Stimulated activated CD4-positive, alpha-beta T cell treated with anti-CD3 and anti-CD28 coated beads, Interleukin-12 subunit alpha, Interleukin-12 subunit beta, amount 100 ng/mL, for 4 hours (primary cell): Measurements from ENCODE around the gene SLC26A9.

Source experiments
- DNase-seq: peaks from one replicate; pipeline ENCODE4 v3.0.0-alpha.2; 2020

Gene SLC26A9, protein sequence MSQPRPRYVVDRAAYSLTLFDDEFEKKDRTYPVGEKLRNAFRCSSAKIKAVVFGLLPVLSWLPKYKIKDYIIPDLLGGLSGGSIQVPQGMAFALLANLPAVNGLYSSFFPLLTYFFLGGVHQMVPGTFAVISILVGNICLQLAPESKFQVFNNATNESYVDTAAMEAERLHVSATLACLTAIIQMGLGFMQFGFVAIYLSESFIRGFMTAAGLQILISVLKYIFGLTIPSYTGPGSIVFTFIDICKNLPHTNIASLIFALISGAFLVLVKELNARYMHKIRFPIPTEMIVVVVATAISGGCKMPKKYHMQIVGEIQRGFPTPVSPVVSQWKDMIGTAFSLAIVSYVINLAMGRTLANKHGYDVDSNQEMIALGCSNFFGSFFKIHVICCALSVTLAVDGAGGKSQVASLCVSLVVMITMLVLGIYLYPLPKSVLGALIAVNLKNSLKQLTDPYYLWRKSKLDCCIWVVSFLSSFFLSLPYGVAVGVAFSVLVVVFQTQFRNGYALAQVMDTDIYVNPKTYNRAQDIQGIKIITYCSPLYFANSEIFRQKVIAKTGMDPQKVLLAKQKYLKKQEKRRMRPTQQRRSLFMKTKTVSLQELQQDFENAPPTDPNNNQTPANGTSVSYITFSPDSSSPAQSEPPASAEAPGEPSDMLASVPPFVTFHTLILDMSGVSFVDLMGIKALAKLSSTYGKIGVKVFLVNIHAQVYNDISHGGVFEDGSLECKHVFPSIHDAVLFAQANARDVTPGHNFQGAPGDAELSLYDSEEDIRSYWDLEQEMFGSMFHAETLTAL

DNA sequence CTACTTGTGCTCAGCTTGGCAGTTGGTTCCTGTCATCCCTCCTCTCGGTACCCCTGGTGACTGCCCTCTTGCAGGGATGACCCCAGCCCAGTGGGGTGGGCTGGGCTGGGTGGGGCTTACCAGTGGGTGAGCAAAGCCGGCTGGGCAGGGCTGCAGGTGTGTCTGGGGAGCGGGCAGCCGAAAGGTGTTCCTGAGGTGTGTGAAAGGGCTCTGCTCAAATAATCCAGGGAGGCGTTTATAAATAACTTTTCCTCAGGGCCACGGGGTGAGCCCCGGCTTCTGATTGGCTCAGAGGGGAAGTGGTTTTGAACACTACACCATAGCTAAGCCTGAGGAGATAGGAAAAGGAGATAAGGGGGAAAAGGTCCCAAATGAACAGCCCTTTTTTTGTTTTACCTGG is at the start of gene SLC26A9:
TSS of gene SLC26A9 (minus strand) at position 212 of the 400 bp plus-strand sequence. CDS start 7,636 bp downstream, outside the sequence.
- no peak for DNase-seq

DNA sequence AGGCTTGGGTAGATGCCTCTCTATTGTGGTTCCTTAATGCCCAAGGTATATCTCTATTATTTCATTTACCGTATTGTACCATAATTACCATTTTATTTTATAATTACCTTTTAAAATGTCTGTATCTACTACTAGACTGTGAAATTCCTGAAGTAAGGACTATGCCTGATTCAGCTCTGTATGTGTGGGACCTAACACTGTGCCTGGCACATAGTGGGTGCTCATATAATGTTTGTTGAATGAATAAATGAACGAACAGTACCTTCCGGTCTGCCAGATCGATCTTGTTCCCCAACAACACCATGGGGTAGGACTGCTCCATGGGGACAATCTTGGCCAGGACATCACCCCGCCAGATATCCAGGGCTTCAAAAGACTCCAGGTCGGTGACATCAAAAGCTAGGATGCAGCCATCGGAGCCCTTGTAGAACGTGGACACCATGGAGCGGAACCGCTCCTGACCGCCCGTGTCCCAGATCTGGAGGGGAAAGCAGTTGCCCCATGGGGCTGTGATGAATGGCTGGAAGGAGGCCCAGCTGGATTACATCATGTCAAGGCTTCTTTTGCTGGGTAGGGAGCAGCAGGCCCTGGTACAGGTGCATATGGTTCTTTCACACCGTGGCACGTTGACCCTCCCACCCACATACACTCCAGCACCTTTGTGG is 49.1 kb upstream of the SLC26A9 start:
- no peak for DNase-seq

GRCh38 chr1:205991237-205991636 is 48.0 kb upstream of the SLC26A9 start:
- DNase-seq: no peak

GRCh38 chr1:205990226-205990625 is 47.0 kb upstream of the SLC26A9 start:
- DNase-seq: no peak

GRCh38 chr1:205989786-205990185 is 46.5 kb upstream of the SLC26A9 start:
- DNase-seq: no peak

GRCh38 chr1:205988585-205988995 is 45.3 kb upstream of the SLC26A9 start:
- no peak for DNase-seq

GRCh38 chr1:205986861-205987260 is 43.6 kb upstream of the SLC26A9 start:
- DNase-seq: no peak

DNA sequence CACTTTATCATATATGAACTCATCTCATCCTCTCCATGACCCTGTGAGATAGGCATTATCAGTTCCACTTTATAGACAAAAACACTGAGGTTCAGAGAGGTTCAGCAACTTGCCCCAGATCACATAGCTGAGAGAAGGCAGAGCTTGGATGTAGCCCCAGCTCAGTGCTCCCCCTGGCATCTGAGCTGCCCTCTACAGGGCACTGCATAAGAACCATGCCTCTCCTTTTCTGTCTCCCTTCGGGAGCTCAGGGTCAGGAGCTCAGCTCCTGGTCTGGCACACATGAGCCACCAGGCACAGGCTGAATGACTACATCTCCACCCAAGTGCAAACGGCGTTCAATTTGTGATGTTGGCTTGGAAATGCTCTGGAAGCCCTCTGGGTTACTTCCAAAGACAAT is 43.0 kb upstream of the SLC26A9 start:
- DNase-seq: no peak

DNA sequence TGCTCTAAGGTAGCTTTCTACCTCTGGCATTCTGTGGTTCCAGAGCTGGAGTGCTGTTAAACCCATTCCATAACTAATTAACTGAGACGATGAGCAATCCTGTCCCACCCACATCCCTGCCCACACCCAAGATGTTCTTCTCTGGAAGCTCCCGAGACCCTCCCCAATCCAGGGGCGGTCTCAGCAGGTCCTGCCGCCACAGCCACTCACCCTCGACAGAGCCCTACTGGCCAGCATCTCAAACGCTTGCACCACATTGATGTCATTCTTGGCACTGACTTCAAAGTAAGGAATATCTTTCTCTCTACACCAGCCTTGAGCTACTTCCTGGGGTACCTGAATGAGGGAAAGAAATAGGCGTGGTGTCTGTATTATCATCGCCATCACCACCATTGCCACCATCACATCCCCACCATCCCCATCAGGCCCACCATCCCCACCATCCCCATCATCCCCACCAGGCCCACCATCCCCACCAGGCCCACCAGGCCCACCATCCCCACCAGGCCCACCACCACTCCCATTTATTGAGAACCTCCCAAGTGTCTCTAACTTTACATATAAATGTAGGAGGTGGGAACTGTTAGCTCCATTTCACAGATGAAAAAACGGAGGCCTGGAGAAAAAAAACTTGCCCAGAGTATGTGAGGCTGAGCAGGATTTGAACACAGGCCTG is 42.2 kb upstream of the SLC26A9 start:
- no peak for DNase-seq

- DNase-seq: peak; percentile 11
Observed at GRCh38 chr1:205983925-205984725, 40.9 kb upstream of the SLC26A9 start.

- no peak for DNase-seq
Observed at GRCh38 chr1:205981257-205981656, 38.0 kb upstream of the SLC26A9 start.

DNA sequence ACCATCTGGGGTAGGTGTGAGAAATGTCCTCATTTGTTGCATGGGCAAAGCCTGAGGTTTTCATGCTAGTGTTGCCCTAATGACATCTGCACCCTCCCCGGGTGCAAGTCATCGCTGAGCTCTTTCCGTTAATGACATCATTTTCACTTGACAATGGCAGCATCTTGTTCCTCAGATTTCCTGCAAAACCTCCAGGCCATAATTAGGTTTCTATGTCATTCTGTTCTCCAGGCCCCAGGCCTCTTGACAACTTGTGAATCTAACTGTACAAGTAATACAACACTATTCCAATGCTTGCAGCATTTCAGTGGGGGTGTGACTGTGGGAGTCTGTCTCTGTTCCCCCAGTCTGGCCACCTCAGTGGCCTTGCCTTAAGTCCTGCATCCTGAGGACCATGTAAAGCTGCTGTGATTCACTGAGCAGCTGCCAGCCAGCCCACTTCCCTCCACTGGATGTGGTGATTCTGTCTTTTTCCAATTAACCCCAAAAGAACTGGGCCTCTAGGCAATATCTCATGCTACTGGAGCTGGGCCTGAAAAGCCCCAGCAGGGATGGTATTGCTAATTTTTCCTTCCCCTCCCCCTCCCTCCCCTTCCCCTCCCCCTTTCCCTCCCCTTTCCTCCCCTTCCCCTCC is 37.1 kb upstream of the SLC26A9 start:
- DNase-seq: no peak

- DNase-seq: no peak
Observed at GRCh38 chr1:205979301-205979700, 36.0 kb upstream of the SLC26A9 start.

- DNase-seq: no peak
Observed at GRCh38 chr1:205978676-205979075, 35.4 kb upstream of the SLC26A9 start.

DNA sequence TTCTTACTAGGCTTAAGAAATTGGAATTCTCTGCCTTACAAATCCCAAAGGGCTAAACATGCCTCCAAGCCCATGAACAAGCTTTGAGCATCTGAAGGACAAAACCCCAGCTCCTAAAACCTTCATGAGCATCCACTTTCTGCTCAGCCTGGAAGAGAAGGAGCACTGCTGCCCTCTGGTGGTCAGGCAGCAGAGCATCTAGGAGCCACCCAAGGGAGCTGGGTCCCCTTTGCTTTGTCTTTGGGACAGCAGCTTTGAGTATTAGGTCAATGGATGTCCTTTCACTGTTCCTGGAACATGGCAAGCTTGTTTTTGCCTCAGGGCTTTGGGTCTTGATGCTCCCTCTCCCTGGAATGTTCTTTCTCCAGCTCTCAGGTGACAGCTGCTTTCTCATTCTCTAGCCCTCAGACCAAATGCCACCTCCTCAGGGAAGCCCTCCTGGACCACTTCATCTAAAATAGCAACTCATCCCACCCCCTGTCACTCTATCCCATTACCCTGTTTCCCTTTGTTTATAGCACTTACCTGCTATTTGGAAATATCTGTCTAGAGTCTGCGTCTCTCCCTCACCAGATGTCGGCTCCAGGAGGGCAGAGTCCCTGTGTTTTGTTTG is 34.3 kb upstream of the SLC26A9 start:
- peak; percentile 77 for DNase-seq

DNA sequence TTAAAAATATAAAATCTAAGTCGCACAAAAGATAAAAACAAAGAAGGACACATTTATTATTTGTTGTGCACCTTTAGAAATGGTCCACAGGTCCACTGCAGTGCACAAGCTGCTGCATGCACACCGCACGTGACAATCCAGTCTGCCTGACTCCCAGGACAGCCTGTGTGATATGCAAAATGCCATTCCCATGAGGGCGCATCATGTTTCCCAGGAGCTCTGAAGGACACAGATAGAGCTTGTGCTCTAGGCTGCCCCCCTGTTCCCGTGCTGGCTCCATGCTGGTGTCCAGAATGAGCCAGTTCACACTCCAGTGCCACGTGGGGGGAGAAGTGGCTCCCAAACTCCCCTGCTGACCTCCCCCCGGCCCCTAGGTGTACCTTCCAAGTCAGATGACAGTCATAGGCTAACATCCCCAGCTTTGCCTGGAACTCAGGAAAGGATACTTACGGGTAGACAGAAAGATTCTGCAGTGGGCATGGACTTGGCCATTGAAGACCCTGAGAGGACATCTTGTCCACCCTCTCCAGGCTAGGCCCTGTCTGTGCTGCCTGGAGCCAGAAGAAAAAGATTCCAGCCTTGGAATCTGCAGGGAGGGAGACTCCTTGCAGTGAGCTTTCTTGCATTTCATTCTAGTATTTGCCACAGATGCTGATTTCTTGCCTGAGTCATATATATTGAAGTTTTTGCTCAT is 33.6 kb upstream of the SLC26A9 start:
- DNase-seq: no peak

DNA sequence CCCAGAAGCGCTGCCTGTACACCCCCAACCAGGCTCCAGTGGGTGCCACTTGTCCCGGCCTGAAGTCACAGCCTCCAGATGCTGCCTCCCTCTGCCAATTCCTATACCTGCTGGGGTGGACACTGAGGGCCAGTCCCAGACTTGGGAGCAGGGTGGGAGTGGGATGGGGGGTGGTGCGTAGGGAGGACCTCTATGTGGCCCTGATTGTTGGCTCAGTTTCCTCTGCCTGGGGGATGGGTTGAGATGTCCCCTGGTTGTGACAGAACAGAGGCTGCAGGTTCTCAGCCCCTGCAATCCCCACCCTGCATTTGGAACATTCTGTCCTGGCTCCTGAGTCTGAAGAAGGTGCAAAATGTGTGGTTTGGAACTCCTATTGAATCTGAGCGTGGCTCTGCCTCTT is 32.8 kb upstream of the SLC26A9 start:
- DNase-seq: no peak

- no peak for DNase-seq
Observed at GRCh38 chr1:205975387-205975998, 32.2 kb upstream of the SLC26A9 start.

GRCh38 chr1:205974712-205975111 is 31.5 kb upstream of the SLC26A9 start:
- DNase-seq: no peak
